SU-DHL-6 (cell line): ENCODE measurements around the gene DIP2C.
"Not testable (repeated sequence)": the region's sequence is repeated elsewhere in the genome, so short reads cannot be mapped to it uniquely, and the experiment has no call there.

Source experiments
- EZH2phosphoT487 ChIP-seq: fragments of 200-600 bp; sonication (generic), shearing (Covaris generic); conservative IDR thresholded peaks from 2 replicates; pipeline ENCODE4 v1.6.1; 2018; ENCODE audit warnings: mild to moderate bottlenecking, antibody characterized with exemption, low read length, moderate library complexity, mixed read lengths
- TF ChIP-seq, protein P1 (sequence below): fragments of 200-600 bp; sonication (generic); IDR thresholded peaks from one replicate; pipeline ENCODE4 v1.5.1; 2017; ENCODE audit warnings: antibody characterized with exemption, mild to moderate bottlenecking, low read length, moderate library complexity; ENCODE audit not compliant: insufficient read depth, poor library complexity, severe bottlenecking

DNA sequence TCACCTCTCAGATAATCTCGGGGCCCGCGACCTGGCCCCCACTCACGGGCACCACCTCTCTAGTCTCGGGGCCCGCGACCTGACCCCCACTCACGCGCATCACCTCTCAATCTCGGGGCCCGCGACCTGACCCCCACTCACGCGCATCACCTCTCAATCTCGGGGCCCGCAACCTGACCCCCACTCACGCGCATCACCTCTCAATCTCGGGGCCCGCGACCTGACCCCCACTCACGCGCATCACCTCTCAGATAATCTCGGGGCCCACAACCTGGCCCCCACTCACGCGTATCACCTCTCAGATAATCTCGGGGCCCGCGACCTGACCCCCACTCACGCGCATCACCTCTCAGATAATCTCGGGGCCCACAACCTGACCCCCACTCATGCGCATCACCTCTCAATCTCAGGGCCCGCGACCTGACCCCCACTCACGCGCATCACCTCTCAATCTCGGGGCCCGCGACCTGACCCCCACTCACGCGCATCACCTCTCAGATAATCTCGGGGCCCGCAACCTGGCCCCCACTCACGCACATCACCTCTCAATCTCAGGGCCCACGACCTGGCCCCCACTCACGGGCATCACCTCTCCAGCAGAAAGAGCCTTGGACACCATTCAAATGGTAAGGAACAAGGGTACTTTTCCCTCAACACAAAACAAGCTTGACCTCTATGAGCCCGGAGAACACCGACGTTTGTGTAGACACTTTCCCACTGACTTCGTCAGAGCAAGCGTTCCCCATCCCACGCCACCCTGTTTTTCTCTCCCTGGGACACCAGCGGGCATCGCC lies 104.8 kb downstream of the DIP2C start:
- TF ChIP-seq, protein P1, sequence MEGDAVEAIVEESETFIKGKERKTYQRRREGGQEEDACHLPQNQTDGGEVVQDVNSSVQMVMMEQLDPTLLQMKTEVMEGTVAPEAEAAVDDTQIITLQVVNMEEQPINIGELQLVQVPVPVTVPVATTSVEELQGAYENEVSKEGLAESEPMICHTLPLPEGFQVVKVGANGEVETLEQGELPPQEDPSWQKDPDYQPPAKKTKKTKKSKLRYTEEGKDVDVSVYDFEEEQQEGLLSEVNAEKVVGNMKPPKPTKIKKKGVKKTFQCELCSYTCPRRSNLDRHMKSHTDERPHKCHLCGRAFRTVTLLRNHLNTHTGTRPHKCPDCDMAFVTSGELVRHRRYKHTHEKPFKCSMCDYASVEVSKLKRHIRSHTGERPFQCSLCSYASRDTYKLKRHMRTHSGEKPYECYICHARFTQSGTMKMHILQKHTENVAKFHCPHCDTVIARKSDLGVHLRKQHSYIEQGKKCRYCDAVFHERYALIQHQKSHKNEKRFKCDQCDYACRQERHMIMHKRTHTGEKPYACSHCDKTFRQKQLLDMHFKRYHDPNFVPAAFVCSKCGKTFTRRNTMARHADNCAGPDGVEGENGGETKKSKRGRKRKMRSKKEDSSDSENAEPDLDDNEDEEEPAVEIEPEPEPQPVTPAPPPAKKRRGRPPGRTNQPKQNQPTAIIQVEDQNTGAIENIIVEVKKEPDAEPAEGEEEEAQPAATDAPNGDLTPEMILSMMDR, result not testable (repeated sequence)
- TF ChIP-seq EZH2phosphoT487, result not testable (repeated sequence)
